Caco-2 (cell line): ENCODE measurements around the gene USP24. TPM values are rescaled to one million over a fixed set of nuclear protein-coding genes. Genes with fewer than 3 reads are reported as not detected.

Source experiments
- BruUV-seq: library from RNA; stranded (reverse); fragments of 400-500 nt; replicated peaks from 2 replicates; lab custom pipeline; 2021; lab: Mats Ljungman, UMichigan
- CTCF ChIA-PET: fragments of 300-600 bp; sonication (Branson Sonifier 250); formaldehyde crosslinking; loops from one replicate; lab custom pipeline; 2022; ENCODE audit warnings: antibody characterized with exemption; lab: Charles Lee
- POLR2A ChIA-PET: fragments of 300-600 bp; sonication (Branson Sonifier 250); formaldehyde crosslinking; loops from one replicate; lab custom pipeline; 2022; ENCODE audit warnings: antibody characterized with exemption; lab: Charles Lee
- DNase-seq, 2 experiments: peaks; one replicate each; pipeline versions ENCODE4 v3.0.0 to v3.0.0-alpha.2; 2020 to 2022
- H3K27me3 ChIP-seq: replicated peaks from 2 replicates; pipeline ENCODE4 v1.6.0; 2011; ENCODE audit warnings: low read length; ENCODE audit not compliant: control insufficient read depth, insufficient read depth
- H3K36me3 ChIP-seq: 2 replicates; pipeline ENCODE4 v1.5.1; 2011; ENCODE audit warnings: low read length; ENCODE audit not compliant: control insufficient read depth, insufficient read depth
- H3K4me1 ChIP-seq: fragments of 250-450 bp; sonication (Bioruptor Pico); 2 replicates; pipeline ENCODE4 v1.5.1; 2020; ENCODE audit warnings: mild to moderate bottlenecking
- H3K4me3 ChIP-seq: 2 replicates; pipeline ENCODE4 v1.5.1; 2011; ENCODE audit warnings: low read depth, mild to moderate bottlenecking, control low read depth, low read length
- H3K9me3 ChIP-seq: fragments of 250-450 bp; sonication (Bioruptor Pico); 2 replicates; pipeline ENCODE4 v1.5.1; 2020; ENCODE audit warnings: mild to moderate bottlenecking, moderate library complexity
- H3K27ac Mint-ChIP-seq: one replicate; pipeline ENCODE4 v1.8.0; 2022; ENCODE audit warnings: mixed read lengths; ENCODE audit not compliant: unreplicated experiment
- H3K27me3 Mint-ChIP-seq: one replicate; pipeline ENCODE4 v1.8.0; 2022; ENCODE audit warnings: mixed read lengths; ENCODE audit not compliant: insufficient read depth, unreplicated experiment
- H3K36me3 Mint-ChIP-seq: one replicate; pipeline ENCODE4 v1.8.0; 2022; ENCODE audit warnings: mild to moderate bottlenecking, mixed read lengths; ENCODE audit not compliant: insufficient read depth, unreplicated experiment
- H3K4me1 Mint-ChIP-seq: one replicate; pipeline ENCODE4 v1.8.0; 2022; ENCODE audit warnings: low read depth, mixed read lengths; ENCODE audit not compliant: unreplicated experiment
- H3K4me3 Mint-ChIP-seq: one replicate; pipeline ENCODE4 v1.8.0; 2022; ENCODE audit warnings: mild to moderate bottlenecking, moderate library complexity, mixed read lengths; ENCODE audit not compliant: unreplicated experiment
- H3K9me3 Mint-ChIP-seq: one replicate; pipeline ENCODE4 v1.8.0; 2022; ENCODE audit warnings: mixed read lengths; ENCODE audit not compliant: unreplicated experiment
- CTCF ChIP-seq, 2 experiments: fragments of 200-600 bp in 1 of 2; IDR thresholded peaks; 1 replicate in 1 of 2; 2 replicates in 1 of 2; pipeline versions ENCODE4 v1.5.1 to v1.8.0; 2011 to 2022; ENCODE audit warnings: antibody characterized with exemption in 1 of 2, control low read depth in 1 of 2, inconsistent platforms in 1 of 2, low read depth in 1 of 2, low read length in 1 of 2, mild to moderate bottlenecking in 1 of 2, moderate library complexity in 1 of 2; ENCODE audit not compliant: insufficient read depth in 1 of 2, severe bottlenecking in 1 of 2, unreplicated experiment in 1 of 2
- intact Hi-C: fragments of 100-400 bp; cut with micrococcal nuclease; formaldehyde crosslinking; loops from one replicate; pipeline ENCODE4 v1.10.0; 2022; ENCODE audit not compliant: unreplicated experiment
- total RNA-seq: library from RNA; stranded (reverse); gene quantifications from 2 replicates; pipeline ENCODE4 v1.2.3, GENCODE V29; 2022

The USP24 gene
- total RNA-seq, 1 experiment from 2014 or later: 34.7 TPM

- no peaks in the 10 kb centered on the region for H3K4me1 Mint-ChIP-seq
- Histone ChIP-seq H3K4me1 (no peaks in the 10 kb centered on the region), H3K36me3 (no peaks in the 10 kb centered on the region; the same call in 1 of the 2 replicates), H3K27me3 (no peaks in the 10 kb centered on the region), H3K9me3 (no peaks in the 10 kb centered on the region), H3K4me3 (no peak overlapping the region)
- ChIA-PET CTCF (no interaction called here), POLR2A (no interaction called here)
- intact Hi-C loops: no loop called here
- H3K4me3 Mint-ChIP-seq: no peak overlapping the region
- no TSS peak for BruUV-seq
- no peaks in the 10 kb centered on the region for H3K9me3 Mint-ChIP-seq
- TF ChIP-seq CTCF (IDR thresholded peaks at IDR 0.05; ENCODE audit: insufficient read depth in 1 of 2, low read depth in 1 of 2, low read length in 1 of 2, severe bottlenecking in 1 of 2, unreplicated experiment in 1 of 2): no peak
- DNase-seq: peak in 1 of 2 experiments; percentile 11
- H3K36me3 Mint-ChIP-seq: peaks cover 14% of the 10 kb centered on the region
- H3K27ac Mint-ChIP-seq: no peak overlapping the region
- H3K27me3 Mint-ChIP-seq: no peaks in the 10 kb centered on the region
These were observed 161.8 kb downstream of the USP24 start for GRCh38 chr1:55053265-55053954.

GRCh38 chr1:55052221-55053142 is 162.7 kb downstream of the USP24 start:
- Mint-ChIP-seq H3K36me3 (peaks cover 9% of the 10 kb centered on the region), H3K4me1 (no peaks in the 10 kb centered on the region), H3K27me3 (no peaks in the 10 kb centered on the region), H3K4me3 (no peak overlapping the region), H3K27ac (no peak overlapping the region), H3K9me3 (no peaks in the 10 kb centered on the region)
- Histone ChIP-seq H3K27me3 (no peaks in the 10 kb centered on the region), H3K9me3 (no peaks in the 10 kb centered on the region), H3K4me1 (no peaks in the 10 kb centered on the region), H3K4me3 (no peak overlapping the region), H3K36me3 (no peaks in the 10 kb centered on the region; the same call in 1 of the 2 replicates)
- BruUV-seq: no TSS peak
- ChIA-PET CTCF (no interaction called here), POLR2A (no interaction called here)
- no peak for TF ChIP-seq CTCF (IDR thresholded peaks at IDR 0.05; ENCODE audit: insufficient read depth in 1 of 2, low read depth in 1 of 2, low read length in 1 of 2, severe bottlenecking in 1 of 2, unreplicated experiment in 1 of 2)
- DNase-seq: peak in 1 of 2 experiments; percentile 16
- intact Hi-C loops: no loop called here

GRCh38 chr1:55051621-55052020 is 163.5 kb downstream of the USP24 start:
- peaks cover 8% of the 10 kb centered on the region for H3K36me3 Mint-ChIP-seq
- H3K4me1 Mint-ChIP-seq: no peaks in the 10 kb centered on the region
- H3K4me3 Mint-ChIP-seq: no peak overlapping the region
- no peaks in the 10 kb centered on the region for H3K27me3 Mint-ChIP-seq
- ChIA-PET POLR2A (no interaction called here), CTCF (no interaction called here)
- Histone ChIP-seq H3K4me1 (no peaks in the 10 kb centered on the region), H3K36me3 (no peaks in the 10 kb centered on the region; the same call in 1 of the 2 replicates), H3K27me3 (no peaks in the 10 kb centered on the region), H3K4me3 (no peak overlapping the region), H3K9me3 (no peaks in the 10 kb centered on the region)
- TF ChIP-seq CTCF (IDR thresholded peaks at IDR 0.05; ENCODE audit: insufficient read depth in 1 of 2, low read depth in 1 of 2, low read length in 1 of 2, severe bottlenecking in 1 of 2, unreplicated experiment in 1 of 2): no peak
- no TSS peak for BruUV-seq
- no peaks in the 10 kb centered on the region for H3K9me3 Mint-ChIP-seq
- peak in 1 of 2 experiments; percentile 11 for DNase-seq
- no peak overlapping the region for H3K27ac Mint-ChIP-seq
- intact Hi-C loops: no loop called here
